GM21360 (cell line): ENCODE measurements around the gene DHRS4L2.
A peak's percentile ranks its signal among the peaks of the same experiment; 100 is the strongest.
"Not testable (repeated sequence)": the region's sequence is repeated elsewhere in the genome, so short reads cannot be mapped to it uniquely, and the experiment has no call there.

Experiments
- ATAC-seq: cut with Tn5 transposase; IDR thresholded peaks from one replicate; pipeline ENCODE4 v1.9.1; 2021; ENCODE audit warnings: mild to moderate bottlenecking, moderate library complexity; ENCODE audit not compliant: unreplicated experiment

The DHRS4L2 gene

GRCh38 chr14:24013654-24014514 lies 25.2 kb downstream of the DHRS4L2 start:
- no peak for ATAC-seq

GRCh38 chr14:24015745-24016144 lies 27.0 kb downstream of the DHRS4L2 start:
- ATAC-seq: not testable (repeated sequence)

- ATAC-seq: not testable (repeated sequence)
Measured at GRCh38 chr14:24018978-24019377, 30.2 kb downstream of the DHRS4L2 start.

GRCh38 chr14:24019944-24020343 lies 31.2 kb downstream of the DHRS4L2 start:
- not testable (repeated sequence) for ATAC-seq

GRCh38 chr14:24020520-24020919 lies 31.8 kb downstream of the DHRS4L2 start:
- ATAC-seq: not testable (repeated sequence)

GRCh38 chr14:24024939-24025418 lies 36.2 kb downstream of the DHRS4L2 start:
- not testable (repeated sequence) for ATAC-seq

- not testable (repeated sequence) for ATAC-seq
Measured at GRCh38 chr14:24029687-24030086, 41.0 kb downstream of the DHRS4L2 start.

- ATAC-seq: not testable (repeated sequence)
Measured at GRCh38 chr14:24031331-24031730, 42.6 kb downstream of the DHRS4L2 start.

- no peak for ATAC-seq
Measured at GRCh38 chr14:24032727-24033418, 44.1 kb downstream of the DHRS4L2 start.

GRCh38 chr14:24035769-24036168 lies 47.0 kb downstream of the DHRS4L2 start:
- ATAC-seq: not testable (repeated sequence)

GRCh38 chr14:24036169-24036962 lies 47.6 kb downstream of the DHRS4L2 start:
- peak; percentile 79 for ATAC-seq

GRCh38 chr14:24036963-24037657 lies 48.4 kb downstream of the DHRS4L2 start:
- ATAC-seq: peak; percentile 14

- ATAC-seq: no peak
Measured at GRCh38 chr14:24037658-24038037, 48.9 kb downstream of the DHRS4L2 start.

GRCh38 chr14:24038686-24039085 lies 50.0 kb downstream of the DHRS4L2 start:
- ATAC-seq: no peak

- ATAC-seq: no peak
Measured at GRCh38 chr14:24040692-24041091, 52.0 kb downstream of the DHRS4L2 start.

- no peak for ATAC-seq
Measured at GRCh38 chr14:24042746-24043145, 54.0 kb downstream of the DHRS4L2 start.

GRCh38 chr14:24049002-24049401 lies 60.3 kb downstream of the DHRS4L2 start:
- ATAC-seq: not testable (repeated sequence)

- not testable (repeated sequence) for ATAC-seq
Measured at GRCh38 chr14:24050753-24051152, 62.0 kb downstream of the DHRS4L2 start.

GRCh38 chr14:24051176-24051788 lies 62.6 kb downstream of the DHRS4L2 start:
- no peak for ATAC-seq
